HL-60 (cell line): ENCODE measurements around the gene PHLPP1.

Experiments
- CTCF ChIP-seq: IDR thresholded peaks from one replicate; pipeline ENCODE4 v1.5.1; 2011; ENCODE audit warnings: low read length, control low read depth, inconsistent platforms; ENCODE audit not compliant: insufficient read depth
- GABPA ChIP-seq: IDR thresholded peaks from 2 replicates; pipeline ENCODE4 v1.6.1; 2012; ENCODE audit warnings: low read depth
- POLR2AphosphoS5 ChIP-seq: IDR thresholded peaks from 2 replicates; pipeline ENCODE4 v1.6.1; 2012; ENCODE audit warnings: low read depth
- REST ChIP-seq: IDR thresholded peaks from 2 replicates; pipeline ENCODE4 v1.6.1; 2012; ENCODE audit warnings: low read depth; ENCODE audit not compliant: insufficient replicate concordance

- no peak for TF ChIP-seq CTCF
- no peak for TF ChIP-seq GABPA
- no peak for TF ChIP-seq POLR2AphosphoS5
- TF ChIP-seq REST: no peak
Observed at GRCh38 chr18:62987859-62988258, 272.5 kb downstream of the PHLPP1 start.
